K562 (cell line): Measurements from ENCODE around the gene UMODL1. TPM values are rescaled to one million over a fixed set of nuclear protein-coding genes. Genes with fewer than 3 reads are reported as not detected.

Source experiments
- ATF1 ChIP-seq, 2 experiments: fragments of 450-650 bp in 1 of 2; IDR thresholded peaks; 2 replicates each; pipeline ENCODE4 v1.6.1; 2016; ENCODE audit warnings: missing compliant biosample characterization in 1 of 2, missing genetic modification characterization in 1 of 2
- CTBP1 ChIP-seq: fragments of 450-650 bp; IDR thresholded peaks from 2 replicates; pipeline ENCODE4 v1.6.1; 2016; ENCODE audit warnings: borderline replicate concordance
- ESRRA ChIP-seq: fragments of 450-650 bp; IDR thresholded peaks from 2 replicates; pipeline ENCODE4 v1.6.1; 2014; ENCODE audit warnings: low read depth, mild to moderate bottlenecking, moderate library complexity, borderline replicate concordance
- NR2C1 ChIP-seq, 2 experiments: fragments of 450-650 bp; IDR thresholded peaks; 2 replicates each; pipeline ENCODE4 v1.6.1; 2017; ENCODE audit warnings: mild to moderate bottlenecking in 2 of 2, antibody characterized with exemption in 1 of 2, inconsistent platforms in 1 of 2, missing compliant biosample characterization in 1 of 2, missing genetic modification characterization in 1 of 2
- POLR2AphosphoS5 ChIP-seq: IDR thresholded peaks from 2 replicates; pipeline ENCODE4 v1.6.1; 2011; ENCODE audit warnings: mild to moderate bottlenecking, low read depth, low read length, moderate library complexity; ENCODE audit not compliant: control insufficient read depth, insufficient read depth
- POLR2G ChIP-seq: fragments of 200-400 bp; formaldehyde crosslinking; IDR thresholded peaks from 2 replicates; pipeline ENCODE4 v1.6.1; 2017; ENCODE audit warnings: low read depth, mild to moderate bottlenecking, antibody characterized with exemption, low read length, moderate library complexity
- RNF2 ChIP-seq: sonication (generic); IDR thresholded peaks from 2 replicates; pipeline ENCODE4 v1.6.1; 2016
- ZNF143 ChIP-seq: sonication (generic); formaldehyde crosslinking; IDR thresholded peaks from 2 replicates; pipeline ENCODE4 v1.9.0; 2022; ENCODE audit warnings: mild to moderate bottlenecking, missing genetic modification reagents
- ZNF274 ChIP-seq: IDR thresholded peaks from 2 replicates; pipeline ENCODE4 v1.6.1; 2011; ENCODE audit warnings: low read depth, mild to moderate bottlenecking, low read length, moderate library complexity, borderline replicate concordance
- polyA plus RNA-seq, 8 experiments: library from polyadenylated mRNA; depleted of rRNA in 4 of 8; stranded (reverse) in 5 of 8; unstranded in 3 of 8; fragments of >200 nt; fragmentation: Nextera tagmentation in 2 of 8; fragmentation: Illumina TruSeq in 1 of 8; extraction: Ambion mirVana in 2 of 8; extraction: Trizol in 1 of 8; gene quantifications; 2 replicates each; pipeline versions ENCODE4 v1.2.1 to v1.2.3, GENCODE V29; 2011 to 2014; ENCODE audit warnings: inconsistent platforms in 1 of 8, missing spikeins in 1 of 8
- total RNA-seq, 7 experiments: library from RNA; depleted of rRNA in 6 of 7; stranded (reverse); fragments of >200 nt in 6 of 7; fragmentation: Illumina TruSeq in 2 of 7; extraction: Trizol in 2 of 7; gene quantifications; 2 replicates each; pipeline versions ENCODE4 v1.2.1 to v1.2.3, GENCODE V29; 2011 to 2021; ENCODE audit warnings: low replicate concordance in 1 of 7
- TF ChIP-seq, protein P1 (sequence below): fragments of 250-450 bp; sonication (Bioruptor Pico); IDR thresholded peaks from 2 replicates; pipeline ENCODE4 v1.4.0; 2020; ENCODE audit warnings: mild to moderate bottlenecking, moderate library complexity

The UMODL1 gene
- total and polyA plus RNA-seq, 9 of the 15 experiments (the other 6 are each of a cell fraction or from before 2014, with no cell fraction given), result not detected

- TF ChIP-seq, protein P1, sequence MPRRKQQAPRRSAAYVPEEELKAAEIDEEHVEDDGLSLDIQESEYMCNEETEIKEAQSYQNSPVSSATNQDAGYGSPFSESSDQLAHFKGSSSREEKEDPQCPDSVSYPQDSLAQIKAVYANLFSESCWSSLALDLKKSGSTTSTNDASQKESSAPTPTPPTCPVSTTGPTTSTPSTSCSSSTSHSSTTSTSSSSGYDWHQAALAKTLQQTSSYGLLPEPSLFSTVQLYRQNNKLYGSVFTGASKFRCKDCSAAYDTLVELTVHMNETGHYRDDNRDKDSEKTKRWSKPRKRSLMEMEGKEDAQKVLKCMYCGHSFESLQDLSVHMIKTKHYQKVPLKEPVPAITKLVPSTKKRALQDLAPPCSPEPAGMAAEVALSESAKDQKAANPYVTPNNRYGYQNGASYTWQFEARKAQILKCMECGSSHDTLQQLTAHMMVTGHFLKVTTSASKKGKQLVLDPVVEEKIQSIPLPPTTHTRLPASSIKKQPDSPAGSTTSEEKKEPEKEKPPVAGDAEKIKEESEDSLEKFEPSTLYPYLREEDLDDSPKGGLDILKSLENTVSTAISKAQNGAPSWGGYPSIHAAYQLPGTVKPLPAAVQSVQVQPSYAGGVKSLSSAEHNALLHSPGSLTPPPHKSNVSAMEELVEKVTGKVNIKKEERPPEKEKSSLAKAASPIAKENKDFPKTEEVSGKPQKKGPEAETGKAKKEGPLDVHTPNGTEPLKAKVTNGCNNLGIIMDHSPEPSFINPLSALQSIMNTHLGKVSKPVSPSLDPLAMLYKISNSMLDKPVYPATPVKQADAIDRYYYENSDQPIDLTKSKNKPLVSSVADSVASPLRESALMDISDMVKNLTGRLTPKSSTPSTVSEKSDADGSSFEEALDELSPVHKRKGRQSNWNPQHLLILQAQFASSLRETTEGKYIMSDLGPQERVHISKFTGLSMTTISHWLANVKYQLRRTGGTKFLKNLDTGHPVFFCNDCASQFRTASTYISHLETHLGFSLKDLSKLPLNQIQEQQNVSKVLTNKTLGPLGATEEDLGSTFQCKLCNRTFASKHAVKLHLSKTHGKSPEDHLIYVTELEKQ (CRISPR knock-in tag), result no peak
- TF ChIP-seq RNF2 (no peak), POLR2G (no peak), POLR2AphosphoS5 (no peak), CTBP1 (no peak), ESRRA (no peak), ZNF143 (CRISPR knock-in tag) (no peak), NR2C1 (IDR thresholded peaks at IDR 0.05) (no peak), NR2C1 (tag; IDR thresholded peaks at IDR 0.05) (no peak), ATF1 (CRISPR knock-in tag; IDR thresholded peaks at IDR 0.05) (no peak), ATF1 (tag; IDR thresholded peaks at IDR 0.05) (no peak), ZNF274 (no peak)
Measured at GRCh38 chr21:42175110-42175710, 104.1 kb downstream of the UMODL1 start (continued).
